K562 (cell line): ENCODE measurements around the gene ZNF322. TPM values are rescaled to one million over a fixed set of nuclear protein-coding genes. Genes with fewer than 3 reads are reported as not detected.

Experiments
- ATAC-seq: fragments of 200-7000 bp; cut with Tn5 transposase; 3 replicates; pipeline ENCODE4 v1.9.1; 2020; ENCODE audit warnings: moderate library complexity
- BruUV-seq: library from RNA; stranded (reverse); fragments of 400-500 nt; replicated peaks from 2 replicates; lab custom pipeline; 2021; lab: Mats Ljungman, UMichigan
- CTCF ChIA-PET: fragments of 300-600 bp; formaldehyde crosslinking; extraction: SDS; loops from one replicate; lab custom pipeline; 2021; ENCODE audit warnings: low intra/inter-chr PET ratio; lab: Yijun Ruan, JAX
- POLR2A ChIA-PET: fragments of 300-600, 350-650 bp; sonication (Branson Sonifier 250); formaldehyde crosslinking; extraction: SDS; loops from one replicate; lab custom pipeline; 2021; ENCODE audit warnings: antibody characterized with exemption, inconsistent platforms; lab: Yijun Ruan, JAX
- DNase-seq, 4 experiments: peaks; one replicate each; pipeline versions ENCODE4 v3.0.0 to v3.0.0-alpha.2; 2011 to 2018; ENCODE audit warnings: low spot score in 3 of 4, mixed read lengths in 3 of 4; ENCODE audit errors: extremely low read depth in 1 of 4
- FAIRE-seq: peaks from 2 replicates; lab custom pipeline; 2011; peaks lifted over from hg19 to GRCh38; lab: Jason Lieb, UNC
- H2AFZ ChIP-seq: 2 replicates; pipeline ENCODE4 v1.6.0; 2011; ENCODE audit warnings: low read depth, low read length, control low read depth, inconsistent platforms
- H3K27ac ChIP-seq: fragments of 200-600 bp; 3 replicates; pipeline ENCODE4 v1.8.0; 2011; ENCODE audit warnings: low read depth, mild to moderate bottlenecking, control low read depth, inconsistent platforms, low read length, moderate library complexity, mixed read lengths; ENCODE audit errors: extremely low read depth
- H3K27me3 ChIP-seq, 2 experiments: fragments of 300-600 bp in 1 of 2; 2 replicates in 1 of 2; 3 replicates in 1 of 2; pipeline versions ENCODE4 v1.6.0 to v1.8.0; 2011; ENCODE audit warnings: inconsistent platforms in 2 of 2, low read length in 2 of 2, mild to moderate bottlenecking in 1 of 2, mixed read lengths in 1 of 2, moderate library complexity in 1 of 2; ENCODE audit not compliant: control insufficient read depth in 2 of 2, insufficient read depth in 2 of 2
- H3K36me3 ChIP-seq: fragments of 300-600 bp; 3 replicates; pipeline ENCODE4 v1.8.0; 2011; ENCODE audit warnings: mild to moderate bottlenecking, low read length, inconsistent platforms; ENCODE audit not compliant: control insufficient read depth, insufficient read depth
- H3K4me1 ChIP-seq, 2 experiments: fragments of 200-600 bp in 1 of 2; replicated peaks in 1 of 2; 2 replicates in 1 of 2; 3 replicates in 1 of 2; pipeline versions ENCODE4 v1.5.1 to v1.8.0; 2011; ENCODE audit warnings: inconsistent platforms in 2 of 2, low read length in 2 of 2, mild to moderate bottlenecking in 1 of 2, mixed read lengths in 1 of 2, moderate library complexity in 1 of 2; ENCODE audit not compliant: control insufficient read depth in 2 of 2, insufficient read depth in 2 of 2
- H3K4me2 ChIP-seq: 2 replicates; pipeline ENCODE4 v1.6.1; 2011; ENCODE audit warnings: low read length, control low read depth, inconsistent platforms, mixed read lengths; ENCODE audit not compliant: insufficient read depth
- H3K4me3 ChIP-seq: fragments of 200-600 bp; sonication (generic), shearing (Covaris generic); 2 replicates; pipeline ENCODE4 v1.5.1; 2016; ENCODE audit warnings: control low read depth, inconsistent platforms
- H3K79me2 ChIP-seq: fragments of 200-600 bp; 3 replicates; pipeline ENCODE4 v1.8.0; 2011; ENCODE audit warnings: low read length, inconsistent platforms; ENCODE audit not compliant: control insufficient read depth, insufficient read depth
- H3K9ac ChIP-seq, 2 experiments: 2 replicates each; pipeline versions ENCODE4 v1.6.0 to v1.6.1; 2011; ENCODE audit warnings: low read depth in 2 of 2, low read length in 2 of 2, control low read depth in 1 of 2, inconsistent platforms in 1 of 2, mild to moderate bottlenecking in 1 of 2, mixed read lengths in 1 of 2; ENCODE audit not compliant: insufficient read depth in 1 of 2
- H3K9me1 ChIP-seq: one replicate; pipeline ENCODE4 v1.6.0; 2011; ENCODE audit warnings: inconsistent platforms, mild to moderate bottlenecking, low read length, moderate library complexity; ENCODE audit not compliant: control insufficient read depth, insufficient read depth
- H3K9me3 ChIP-seq: replicated peaks from 2 replicates; pipeline ENCODE4 v1.5.1; 2011; ENCODE audit warnings: low read depth, low read length, inconsistent platforms; ENCODE audit not compliant: control insufficient read depth, insufficient read depth
- H4K20me1 ChIP-seq: replicated peaks from 2 replicates; pipeline ENCODE4 v1.6.1; 2011; ENCODE audit warnings: low read length, inconsistent platforms, mixed read lengths; ENCODE audit not compliant: control insufficient read depth, insufficient read depth
- E2F5 ChIP-seq: sonication (generic); formaldehyde crosslinking; IDR thresholded peaks from 2 replicates; pipeline ENCODE4 v1.8.0; 2022; ENCODE audit warnings: mild to moderate bottlenecking, missing genetic modification reagents
- HMGN3 ChIP-seq: IDR thresholded peaks from 2 replicates; pipeline ENCODE4 v1.6.1; 2011; ENCODE audit warnings: borderline replicate concordance, low read depth, mild to moderate bottlenecking, mixed read lengths, low read length; ENCODE audit not compliant: insufficient read length; ENCODE audit errors: extremely low read depth
- KDM5B ChIP-seq: fragments of 200-600 bp; sonication (generic); IDR thresholded peaks from 2 replicates; pipeline ENCODE4 v1.6.1; 2012; ENCODE audit warnings: low read depth, mild to moderate bottlenecking, moderate library complexity, low read length, control low read depth, inconsistent platforms; ENCODE audit not compliant: insufficient replicate concordance
- MBD2 ChIP-seq: sonication (generic); IDR thresholded peaks from 2 replicates; pipeline ENCODE4 v1.6.1; 2016; ENCODE audit warnings: low read depth, borderline replicate concordance
- MCM2 ChIP-seq: fragments of 450-650 bp; IDR thresholded peaks from 2 replicates; pipeline ENCODE4 v1.6.1; 2017; ENCODE audit warnings: low read depth, mild to moderate bottlenecking
- MLLT1 ChIP-seq, 2 experiments: fragments of 450-650 bp; IDR thresholded peaks; 2 replicates each; pipeline ENCODE4 v1.6.1; 2016
- MNT ChIP-seq, 2 experiments: fragments of 450-650 bp; conservative IDR thresholded peaks; 2 replicates each; pipeline ENCODE4 v1.6.1; 2017; ENCODE audit warnings: mild to moderate bottlenecking in 2 of 2, moderate library complexity in 2 of 2
- RBM15 ChIP-seq: fragments of 200-400 bp; formaldehyde crosslinking; IDR thresholded peaks from 2 replicates; pipeline ENCODE4 v1.6.1; 2018; ENCODE audit warnings: mild to moderate bottlenecking, low read length, moderate library complexity; ENCODE audit not compliant: insufficient read depth
- RHOXF2B ChIP-seq: fragments of 250-450 bp; sonication (Bioruptor Pico); conservative IDR thresholded peaks from 2 replicates; pipeline ENCODE4 v1.5.1; 2021
- SMARCA5 ChIP-seq: fragments of 450-650 bp; IDR thresholded peaks from 2 replicates; pipeline ENCODE4 v1.6.1; 2016
- TARDBP ChIP-seq: fragments of 450-650 bp; IDR thresholded peaks from 2 replicates; pipeline ENCODE4 v1.6.1; 2016
- ZBTB33 ChIP-seq: sonication (generic); formaldehyde crosslinking; IDR thresholded peaks from 2 replicates; pipeline ENCODE4 v1.8.1; 2023; ENCODE audit warnings: mild to moderate bottlenecking, missing genetic modification reagents
- ZNF354B ChIP-seq: fragments of 250-450 bp; sonication (Bioruptor Pico); IDR thresholded peaks from 2 replicates; pipeline ENCODE4 v1.4.0; 2020
- ZNF507 ChIP-seq: conservative IDR thresholded peaks from 2 replicates; pipeline ENCODE4 v1.6.1; 2017; ENCODE audit warnings: missing genetic modification characterization, missing compliant biosample characterization
- WGBS: fragments of 100-300 bp; shearing (Covaris generic); methylation state at CpG from one replicate; pipeline ENCODE4 v1.1.6; 2016; ENCODE audit warnings: low coverage, mixed read lengths; ENCODE audit not compliant: insufficient coverage; ENCODE audit errors: missing lambda C conversion rate; 5-methylcytosine and 5-hydroxymethylcytosine counted together
- in situ Hi-C: fragments of 300-500 bp; cut with MboI; formaldehyde crosslinking; loops from 4 replicates; pipeline ENCODE4 v1.15.0; 2018; ENCODE audit warnings: inconsistent platforms, mixed read lengths
- intact Hi-C: fragments of 100-400 bp; cut with micrococcal nuclease; formaldehyde crosslinking; loops from 2 replicates; pipeline ENCODE4 v1.14.2; 2022
- polyA plus RNA-seq, 8 experiments: library from polyadenylated mRNA; depleted of rRNA in 4 of 8; stranded (reverse) in 5 of 8; unstranded in 3 of 8; fragments of >200 nt; fragmentation: Nextera tagmentation in 2 of 8; fragmentation: Illumina TruSeq in 1 of 8; extraction: Ambion mirVana in 2 of 8; extraction: Trizol in 1 of 8; gene quantifications; 2 replicates each; pipeline versions ENCODE4 v1.2.1 to v1.2.3, GENCODE V29; 2011 to 2014; ENCODE audit warnings: inconsistent platforms in 1 of 8, missing spikeins in 1 of 8
- total RNA-seq, 7 experiments: library from RNA; depleted of rRNA in 6 of 7; stranded (reverse); fragments of >200 nt in 6 of 7; fragmentation: Illumina TruSeq in 2 of 7; extraction: Trizol in 2 of 7; gene quantifications; 2 replicates each; pipeline versions ENCODE4 v1.2.1 to v1.2.3, GENCODE V29; 2011 to 2021; ENCODE audit warnings: low replicate concordance in 1 of 7

The ZNF322 gene
- total and polyA plus RNA-seq, 9 of the 15 experiments (the other 6 are each of a cell fraction or from before 2014, with no cell fraction given) = 4.7 to 31.2 (median 18.7) TPM

- DNase-seq = no peak
- FAIRE-seq = no peak
- peaks cover 37% of the 10 kb centered on the region for H3K79me2 ChIP-seq
- no peak overlapping the region for H3K4me3 ChIP-seq
- BruUV-seq = no TSS peak
- H3K36me3 ChIP-seq = peaks cover 43% of the 10 kb centered on the region
- no peak overlapping the region for H2AFZ ChIP-seq
- ChIA-PET POLR2A (interaction anchor here (0.7 to 1.1 kb wide), 3 partner anchors 10 to 20 kb away, joined by 3 to 5 read pairs (median 3); no protein-coding TSS in a partner anchor), CTCF (no interaction called here)
- H4K20me1 ChIP-seq = no peaks in the 10 kb centered on the region
- intact Hi-C loops (no loop called here), in situ Hi-C loops (no loop called here)
- H3K27me3 ChIP-seq = no peaks in the 10 kb centered on the region
- no peaks in the 10 kb centered on the region for H3K9me1 ChIP-seq
- H3K9me3 ChIP-seq = peaks cover 8% of the 10 kb centered on the region
- no peak overlapping the region for H3K9ac ChIP-seq
- no peak overlapping the region for H3K27ac ChIP-seq
- no peak for ATAC-seq
- WGBS = 95% methylated on average over 1 of the region's 1 CpG
- H3K4me1 ChIP-seq = no peaks in the 10 kb centered on the region
- H3K4me2 ChIP-seq = no peak overlapping the region
- TF ChIP-seq MCM2 (no peak), MNT (conservative IDR thresholded peaks at IDR 0.05) (no peak), MBD2 (no peak), RBM15 (no peak), SMARCA5 (no peak), ZBTB33 (CRISPR knock-in tag) (no peak), MLLT1 (IDR thresholded peaks at IDR 0.05) (no peak), KDM5B (no peak), ZNF507 (tag) (peak; percentile 94), RHOXF2B (CRISPR knock-in tag) (no peak), E2F5 (CRISPR knock-in tag) (no peak), HMGN3 (no peak), ZNF354B (CRISPR knock-in tag) (peak; percentile 74; the same call in 1 of the 2 replicates), TARDBP (no peak)
Observed at GRCh38 chr6:26646074-26646473, 13.5 kb downstream of the ZNF322 start.
